GM19324 (cell line): ENCODE measurements around the gene EMP2.
"Not testable (repeated sequence)": the region's sequence is repeated elsewhere in the genome, so short reads cannot be mapped to it uniquely, and the experiment has no call there.

Source experiments
- ATAC-seq: cut with Tn5 transposase; IDR thresholded peaks from one replicate; pipeline ENCODE4 v1.9.1; 2021; ENCODE audit warnings: mild to moderate bottlenecking, moderate library complexity; ENCODE audit not compliant: unreplicated experiment, low FRiP score

EMP2 gene

DNA sequence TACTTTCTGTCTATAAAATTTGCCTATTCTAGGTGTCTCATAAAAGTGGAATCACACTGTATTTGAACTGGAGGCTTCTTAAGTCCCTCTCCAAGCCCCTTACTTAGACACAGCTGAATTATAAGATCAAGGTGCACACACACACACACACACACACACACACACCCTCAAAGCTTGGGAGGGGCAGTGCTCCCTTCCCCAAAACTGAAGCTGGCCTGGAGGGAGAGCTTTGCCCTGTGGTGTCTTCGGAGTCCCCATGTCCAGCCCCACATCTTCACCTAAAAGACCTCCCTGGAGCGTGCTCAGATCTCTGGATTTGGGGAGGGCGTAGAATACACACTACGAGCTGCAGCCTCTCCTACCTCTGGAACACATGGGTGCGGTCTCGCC, 828 bp downstream of the EMP2 start:
- no peak for ATAC-seq

DNA sequence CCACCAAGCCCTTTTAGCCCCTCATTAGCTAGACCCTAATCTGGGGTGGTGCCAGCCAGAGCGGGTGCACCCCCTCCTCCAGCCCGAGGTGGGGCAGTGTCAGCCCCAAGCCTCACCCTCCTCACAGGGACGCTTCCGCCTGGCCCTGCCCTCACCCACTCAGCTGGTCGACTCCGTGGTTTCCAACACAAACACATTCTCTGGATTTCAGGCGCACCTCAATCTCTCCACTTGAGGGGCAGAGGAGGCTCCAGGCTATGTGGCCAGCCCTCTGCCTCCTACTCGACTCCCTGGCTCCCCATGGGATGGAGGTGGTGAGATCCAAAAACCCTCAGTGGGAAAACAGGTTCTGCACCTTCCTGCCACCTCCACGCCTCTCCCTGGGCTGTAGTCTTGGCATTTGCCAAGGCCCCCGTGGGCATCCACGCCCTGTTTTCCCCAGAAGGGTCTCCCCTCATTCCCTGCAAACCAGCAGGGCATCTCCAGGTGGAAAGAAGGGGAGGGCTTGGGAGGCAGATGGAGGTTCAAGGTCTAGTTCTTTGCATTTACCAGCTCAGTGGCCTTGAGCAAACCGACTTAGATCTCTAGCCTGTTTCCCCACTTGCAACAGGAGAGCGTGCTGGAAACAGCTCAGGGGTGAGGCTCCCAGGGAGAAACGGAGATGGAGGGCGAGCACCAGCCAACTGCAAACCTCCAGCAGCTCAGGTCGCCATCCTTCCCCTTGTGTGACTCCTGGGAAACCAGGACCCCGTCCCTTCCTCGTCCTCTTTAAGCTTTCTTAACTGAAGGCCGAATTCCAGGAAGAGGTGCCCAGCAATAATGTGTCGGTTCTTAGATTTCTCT, 1.7 kb downstream of the EMP2 start:
- no peak for ATAC-seq

DNA sequence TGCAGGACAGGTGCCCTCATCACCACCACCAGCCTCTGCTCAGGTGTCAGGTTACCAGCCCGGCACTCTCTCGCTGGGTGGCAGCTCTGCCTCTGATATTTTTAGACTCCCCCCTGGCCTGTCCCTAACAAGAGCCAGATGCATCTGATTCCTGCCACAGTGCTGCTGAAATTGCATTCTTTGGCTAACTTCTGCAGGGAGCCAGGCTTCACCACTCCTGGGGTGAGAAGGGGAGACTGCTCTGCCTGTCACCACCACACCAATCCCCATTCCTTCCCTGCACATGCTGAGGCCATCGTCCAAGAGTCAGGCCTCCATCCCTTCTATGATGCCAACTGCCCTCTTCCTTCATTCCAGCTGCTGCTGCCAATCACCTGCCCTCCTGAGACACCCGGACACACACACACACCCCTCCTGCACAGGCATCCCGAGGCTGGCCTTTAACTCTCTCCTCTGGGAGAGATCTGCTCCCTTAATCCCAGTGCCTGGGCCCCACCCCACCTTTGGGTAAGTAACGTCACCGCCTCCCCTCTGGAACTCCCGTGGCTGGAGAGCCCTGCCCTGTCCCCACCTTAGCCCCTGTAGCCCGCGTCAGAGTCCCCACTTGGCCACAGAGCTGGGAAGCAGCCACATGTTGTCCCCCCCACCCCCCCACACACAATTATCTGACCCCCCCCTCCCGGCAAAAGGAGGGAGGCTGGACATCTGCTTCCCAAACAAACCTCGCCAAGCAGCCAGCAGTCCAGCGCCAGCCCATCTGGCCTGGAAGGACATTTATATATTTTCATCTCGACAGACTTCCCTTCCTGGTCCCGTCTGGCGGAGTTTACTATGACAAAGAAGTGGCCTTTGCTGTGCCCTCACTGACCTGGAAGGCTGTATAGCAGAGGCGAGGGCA, 2.8 kb downstream of the EMP2 start:
- ATAC-seq = no peak

DNA sequence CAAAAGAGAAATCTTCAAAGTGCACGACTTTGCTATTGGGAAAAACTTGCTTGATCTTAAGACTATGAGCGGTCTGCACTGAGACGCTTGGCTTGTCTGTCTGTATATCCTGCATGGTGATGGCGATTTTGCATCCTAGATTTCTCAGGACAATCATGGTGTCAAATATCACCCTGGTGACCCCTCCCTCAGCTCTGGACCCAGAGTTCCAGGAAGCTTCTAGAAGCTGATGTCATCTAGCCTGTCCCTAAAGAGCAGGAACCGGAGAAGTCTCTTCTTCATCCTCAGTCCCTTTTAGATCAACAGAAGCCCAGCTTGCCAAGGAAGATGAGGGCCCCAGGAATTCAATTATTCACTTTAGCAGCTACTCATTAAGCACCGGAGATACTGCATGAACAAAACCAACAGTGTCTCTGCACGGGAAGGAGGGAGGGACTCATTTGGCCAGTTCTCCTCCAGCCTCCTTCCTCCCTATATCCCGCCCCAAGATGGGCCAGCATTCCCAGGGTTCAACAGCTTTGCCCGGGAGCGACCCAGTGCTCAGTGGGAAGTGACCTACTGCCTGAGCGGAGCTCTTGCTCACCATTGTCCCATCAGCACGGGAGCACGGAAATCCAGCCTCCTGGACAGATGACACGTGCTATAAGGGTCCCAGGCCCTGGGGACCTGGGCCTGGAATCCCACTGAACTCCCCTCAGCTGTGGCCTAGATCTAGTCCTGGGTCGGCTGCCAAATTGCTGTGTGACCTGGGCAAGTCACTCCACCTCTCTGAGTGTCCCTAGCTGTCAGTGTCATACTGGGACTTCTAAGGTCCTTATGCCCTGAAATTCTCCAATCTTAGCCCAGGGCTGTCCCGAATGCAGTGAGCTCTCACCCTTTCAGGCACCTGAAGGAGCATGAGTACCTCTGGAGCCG, 3.8 kb downstream of the EMP2 start:
- no peak for ATAC-seq

DNA sequence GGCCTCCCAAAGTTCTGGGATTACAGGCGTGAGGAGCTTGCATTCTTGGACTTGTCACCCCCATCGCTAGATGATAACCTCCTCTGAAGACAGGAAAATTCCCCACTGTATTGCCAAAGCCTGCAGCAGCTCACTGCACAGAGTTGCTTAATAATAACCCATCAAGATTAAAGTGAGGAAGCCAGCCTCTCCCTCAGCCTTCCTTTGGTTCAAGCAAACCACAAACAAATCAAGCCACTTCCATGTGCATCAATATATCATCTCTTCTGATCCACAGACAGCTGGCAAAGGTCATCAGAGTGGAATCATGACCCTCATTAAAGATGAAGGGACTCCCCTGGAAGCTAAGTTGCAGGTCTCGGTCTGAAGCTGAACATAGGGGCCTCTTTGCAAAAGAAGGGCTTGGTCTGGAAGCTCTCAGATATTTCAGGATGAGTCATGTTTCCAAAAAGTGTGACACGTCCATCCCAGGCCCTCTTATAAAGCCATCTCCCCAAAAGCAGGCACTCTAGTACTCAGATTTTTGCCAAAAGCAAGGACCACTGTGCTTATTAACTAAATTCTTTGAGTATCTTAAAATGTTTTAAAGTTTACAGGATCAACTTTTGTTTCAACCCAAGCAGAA, 4.8 kb downstream of the EMP2 start:
- no peak for ATAC-seq

DNA sequence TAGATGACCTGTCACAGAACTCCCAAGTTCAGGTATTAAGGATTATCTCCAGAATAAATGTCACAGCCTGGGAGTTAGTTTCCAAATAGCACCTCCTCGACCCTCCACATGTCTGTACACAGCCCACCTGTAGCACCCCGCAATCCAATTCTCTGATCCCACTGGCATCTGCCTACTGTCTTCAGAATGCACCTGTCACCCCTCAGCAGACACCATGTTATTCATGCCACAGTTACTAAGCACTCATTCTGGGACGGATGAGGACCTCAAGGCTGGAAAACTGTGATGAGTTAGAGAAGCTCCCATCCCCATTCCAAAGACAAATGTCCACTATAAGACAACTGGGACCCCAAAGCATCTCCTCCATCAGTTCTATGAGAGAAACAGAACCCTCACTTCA, 7.8 kb downstream of the EMP2 start:
- no peak for ATAC-seq

DNA sequence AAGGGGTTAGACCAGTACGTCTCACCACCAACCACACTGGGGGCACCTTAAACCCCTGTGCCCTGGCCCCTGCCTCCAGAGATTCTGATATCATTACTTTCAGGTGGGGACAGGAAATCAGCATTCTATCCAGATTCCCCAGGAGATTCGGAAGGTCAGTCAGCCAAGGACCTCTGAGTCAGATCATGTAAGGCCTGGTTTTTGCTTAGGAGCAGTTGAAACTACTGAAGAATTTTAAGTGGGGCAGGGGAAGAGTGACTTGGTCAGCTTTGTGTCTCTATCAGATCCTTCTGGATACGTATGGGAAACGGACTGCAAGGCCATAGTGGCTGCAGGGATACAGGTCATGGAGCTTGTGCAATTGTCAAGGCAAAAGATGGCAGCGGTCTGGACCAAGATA, 9.0 kb downstream of the EMP2 start:
- no peak for ATAC-seq

DNA sequence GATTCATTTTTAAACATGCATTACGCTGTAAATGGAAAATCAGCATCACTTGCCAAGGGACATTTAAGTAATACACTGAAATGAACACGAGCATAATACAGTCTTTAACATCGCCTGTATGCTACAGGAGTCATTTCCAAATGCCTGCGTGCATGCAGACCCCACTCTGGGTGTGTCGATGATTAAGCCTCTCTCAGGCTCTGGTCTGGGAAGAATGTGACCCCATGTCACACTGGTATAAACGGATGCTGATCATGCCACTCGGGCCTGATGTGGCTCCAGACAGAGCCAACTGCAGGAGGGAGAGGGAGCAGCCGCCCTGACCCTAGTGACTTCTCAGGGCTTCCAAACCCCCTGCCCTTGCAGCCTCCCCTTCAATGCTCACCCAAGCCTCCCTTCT, 10.8 kb downstream of the EMP2 start:
- ATAC-seq = no peak

DNA sequence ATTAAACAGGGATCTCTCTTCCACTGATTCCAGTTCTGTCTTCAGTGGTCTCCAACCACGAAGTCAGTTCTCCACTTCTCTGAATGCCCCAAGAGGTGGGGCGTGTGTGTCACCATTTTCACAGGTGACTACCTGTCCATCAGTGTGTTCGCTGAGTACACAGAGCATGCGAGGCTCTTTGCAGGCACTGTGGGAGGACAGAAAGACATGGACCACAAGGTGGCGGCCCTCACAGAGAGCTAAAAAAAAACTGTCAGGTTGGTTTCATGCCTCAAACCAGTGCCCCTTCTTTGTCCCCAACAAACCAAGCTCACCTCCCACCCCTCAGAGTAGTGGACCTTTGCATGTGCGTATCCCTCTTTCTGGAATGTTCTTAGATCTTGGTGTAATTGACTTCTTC, 13.8 kb downstream of the EMP2 start:
- ATAC-seq = no peak

DNA sequence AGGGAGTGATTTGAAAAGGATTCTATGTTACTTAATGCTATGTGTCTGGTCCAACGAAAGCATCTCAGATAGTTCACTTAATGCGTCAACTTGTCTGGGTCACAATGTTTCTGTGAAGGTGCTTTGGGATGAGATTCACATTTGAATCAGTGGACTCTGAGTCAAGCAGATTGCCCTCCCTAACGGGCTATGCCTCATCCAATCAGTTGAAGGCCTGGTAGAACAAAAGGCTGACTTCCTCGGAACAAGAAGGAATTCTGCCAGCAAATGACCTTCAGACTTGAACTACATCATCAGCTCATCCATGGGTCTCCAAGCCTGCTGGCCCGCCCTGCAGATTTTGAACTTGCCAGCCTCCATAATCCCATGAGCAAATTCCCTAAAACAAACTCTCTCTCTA, 15.2 kb downstream of the EMP2 start:
- ATAC-seq = no peak

DNA sequence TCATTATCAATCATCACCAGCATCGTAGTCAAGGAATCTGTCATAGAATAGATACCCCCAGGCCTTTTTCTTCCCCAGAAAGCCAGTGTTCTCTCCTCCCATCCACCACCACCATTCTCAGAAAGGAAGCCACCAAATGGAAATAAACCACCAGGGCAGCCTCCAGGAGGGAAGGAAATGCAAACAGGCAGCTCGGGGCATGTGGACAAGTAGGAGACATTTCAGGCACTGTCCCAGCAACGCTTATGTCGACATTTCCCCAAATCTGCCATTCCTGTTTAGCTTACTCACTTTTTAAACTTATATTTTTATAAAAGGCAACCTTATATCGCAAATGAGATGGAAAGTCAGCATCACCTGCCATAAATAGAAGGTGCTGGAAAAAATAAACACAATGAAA, 15.8 kb downstream of the EMP2 start:
- ATAC-seq = no peak

DNA sequence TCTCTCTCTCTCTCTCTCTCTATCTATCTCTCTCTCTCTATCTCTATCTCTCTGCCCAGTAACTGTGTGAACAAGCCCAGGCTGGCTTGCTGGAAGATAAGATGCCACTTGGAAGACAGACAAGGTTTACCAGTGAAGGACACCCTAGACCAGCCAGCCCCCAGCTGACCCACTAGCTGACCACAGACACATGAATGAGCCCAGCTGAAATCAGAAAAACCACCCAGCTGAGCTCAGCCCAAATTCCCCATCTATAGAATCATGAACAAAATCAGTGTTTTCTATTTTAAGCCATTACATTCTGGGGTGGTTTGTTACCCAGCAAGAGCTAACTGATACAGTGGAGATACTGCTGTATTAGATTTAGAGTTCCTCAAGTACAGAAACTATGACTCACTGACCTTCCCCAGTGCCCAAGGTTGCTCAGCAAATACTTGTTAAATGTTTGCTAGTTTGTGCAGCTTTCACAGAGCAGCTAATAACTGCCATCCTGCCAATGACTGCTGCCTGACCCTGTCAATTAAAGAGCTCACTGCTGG, 18.0 kb downstream of the EMP2 start:
- ATAC-seq = no peak

DNA sequence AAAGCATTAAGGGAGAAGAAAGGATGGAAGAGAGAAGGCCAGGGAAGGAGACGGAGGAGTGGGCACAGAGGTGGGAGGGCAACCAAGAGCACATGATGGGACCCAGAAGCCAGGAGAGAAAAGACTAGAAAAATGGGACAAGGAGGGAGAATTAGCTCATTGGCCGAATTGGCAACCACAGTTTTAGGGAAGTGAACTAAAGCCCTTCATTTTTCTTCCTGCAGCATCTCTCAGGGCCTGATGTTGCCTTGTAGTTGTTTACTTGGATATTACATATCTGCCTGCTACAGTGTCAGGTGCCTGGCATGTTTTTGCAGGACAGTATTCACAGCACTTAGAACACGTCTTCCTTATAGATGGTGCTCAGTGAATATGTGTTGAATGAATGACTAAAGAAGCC, 19.0 kb downstream of the EMP2 start:
- ATAC-seq = no peak

DNA sequence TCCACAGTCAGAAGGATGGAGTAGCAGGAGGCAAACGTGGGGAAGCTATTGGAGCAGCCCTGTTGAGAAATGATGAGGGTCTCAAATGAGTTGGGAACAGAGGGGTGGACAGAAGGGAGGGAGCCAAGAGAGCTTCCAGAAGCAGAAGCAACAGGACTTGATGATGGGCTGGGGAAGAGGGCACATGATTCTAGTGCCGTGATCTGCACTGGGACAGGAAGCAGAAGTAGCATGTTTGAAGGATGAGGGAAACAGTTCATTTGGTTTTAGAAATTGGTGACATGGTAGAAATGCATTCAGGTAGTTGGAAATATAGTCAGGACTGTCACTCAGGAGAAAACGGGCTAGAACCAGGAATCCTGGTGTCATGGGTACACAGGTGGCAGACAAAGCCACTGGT, 19.4 kb downstream of the EMP2 start:
- ATAC-seq = no peak

DNA sequence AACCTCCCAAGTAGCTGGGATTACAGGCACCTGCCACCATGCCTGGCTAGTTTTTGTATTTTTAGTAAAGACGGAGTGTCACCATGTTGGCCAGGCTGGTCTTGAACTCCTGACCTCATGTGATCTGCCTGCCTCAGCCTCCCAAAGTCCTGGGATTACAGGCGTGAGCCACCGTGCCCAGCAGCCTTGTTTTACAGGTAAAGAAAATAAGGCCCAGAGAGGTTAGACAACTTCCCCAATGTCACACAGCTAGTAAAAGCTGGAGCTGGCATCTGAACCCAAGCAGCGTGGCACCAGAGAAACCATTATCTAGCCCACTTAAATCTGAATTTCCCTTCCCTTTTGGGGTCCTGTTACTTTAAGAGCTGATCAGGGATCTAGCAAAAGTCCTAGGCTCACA, 20.6 kb downstream of the EMP2 start:
- ATAC-seq = not testable (repeated sequence)

DNA sequence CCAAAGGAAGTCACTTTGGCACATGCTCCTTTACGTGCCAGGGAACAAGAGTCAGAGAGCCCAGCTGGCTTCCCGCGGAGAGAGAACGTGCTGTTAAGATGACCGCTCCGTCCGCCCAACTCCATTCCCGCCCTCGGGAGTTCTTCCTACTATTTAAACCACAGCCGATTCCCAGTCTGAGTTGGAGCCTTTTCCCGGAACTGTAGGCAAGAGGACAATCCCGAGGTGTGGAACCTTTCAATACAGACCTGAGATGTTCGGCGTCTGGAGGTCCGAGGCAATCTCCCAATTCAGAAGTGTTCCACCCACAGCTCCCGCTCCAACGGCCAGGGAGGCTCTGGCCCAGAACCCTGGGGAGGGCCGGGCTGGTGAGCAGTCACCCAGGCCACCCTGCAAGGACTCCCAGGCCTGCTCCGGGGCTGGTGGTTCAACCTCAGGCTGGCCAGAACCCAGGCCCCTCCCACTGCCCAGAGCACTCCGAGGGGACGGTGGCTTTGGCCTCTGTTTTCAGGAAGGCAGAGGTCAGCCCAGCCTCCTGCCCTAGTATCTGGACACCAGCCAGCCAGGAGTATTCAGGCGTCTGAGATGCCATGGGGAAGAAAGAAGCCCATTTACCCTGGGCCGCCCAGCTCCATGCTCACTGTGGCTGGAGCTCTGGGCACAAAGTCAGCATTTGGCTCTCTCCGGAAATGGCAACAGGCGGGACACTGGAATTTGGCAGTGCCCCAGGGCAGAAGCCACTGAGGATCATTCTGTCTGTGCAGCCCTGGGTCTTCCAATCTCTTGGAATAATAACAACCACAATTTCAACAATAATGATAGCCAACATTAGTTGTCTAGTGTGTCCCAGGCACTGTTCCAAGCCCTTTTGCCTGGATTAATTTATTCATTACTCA, 21.4 kb downstream of the EMP2 start:
- no peak for ATAC-seq

DNA sequence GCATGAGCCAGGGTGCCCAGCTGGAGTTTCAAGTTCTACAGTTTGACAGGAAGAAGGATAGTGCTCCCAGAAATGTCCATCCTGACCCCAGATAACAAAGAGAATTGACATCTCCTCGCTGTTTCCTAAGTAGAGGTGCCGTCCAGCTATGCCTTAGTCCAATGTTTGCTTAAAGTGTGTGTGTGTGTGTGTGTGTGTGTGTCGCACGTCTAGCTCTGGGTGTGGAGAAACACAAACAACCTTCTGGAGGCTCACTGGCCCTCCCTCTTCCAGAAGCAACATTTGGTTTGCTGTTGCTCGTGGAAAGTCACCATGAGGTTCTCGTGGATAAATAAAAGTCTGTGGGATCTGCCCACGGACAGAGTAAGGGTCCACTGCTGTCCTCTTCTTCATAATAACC, 22.1 kb downstream of the EMP2 start:
- ATAC-seq = no peak

DNA sequence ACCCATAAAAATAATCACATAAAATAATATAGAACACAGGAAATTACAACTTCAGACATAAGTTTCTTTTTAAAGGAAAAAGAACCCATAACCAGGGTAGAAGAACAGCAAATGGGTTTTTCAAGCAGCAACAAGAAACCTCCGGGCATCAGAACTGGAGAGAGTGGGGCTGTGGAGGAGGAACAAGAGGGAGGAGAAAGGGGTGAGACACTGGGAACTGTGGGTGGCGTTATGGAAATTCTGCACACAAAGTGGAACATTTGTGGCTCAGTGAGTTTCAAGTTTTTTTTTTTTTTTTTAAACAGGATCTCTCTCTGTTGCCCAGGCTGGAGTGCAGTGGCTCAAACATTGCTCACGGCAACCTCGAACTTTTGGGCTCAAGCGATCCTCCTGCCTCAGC, 22.6 kb downstream of the EMP2 start:
- ATAC-seq = no peak

DNA sequence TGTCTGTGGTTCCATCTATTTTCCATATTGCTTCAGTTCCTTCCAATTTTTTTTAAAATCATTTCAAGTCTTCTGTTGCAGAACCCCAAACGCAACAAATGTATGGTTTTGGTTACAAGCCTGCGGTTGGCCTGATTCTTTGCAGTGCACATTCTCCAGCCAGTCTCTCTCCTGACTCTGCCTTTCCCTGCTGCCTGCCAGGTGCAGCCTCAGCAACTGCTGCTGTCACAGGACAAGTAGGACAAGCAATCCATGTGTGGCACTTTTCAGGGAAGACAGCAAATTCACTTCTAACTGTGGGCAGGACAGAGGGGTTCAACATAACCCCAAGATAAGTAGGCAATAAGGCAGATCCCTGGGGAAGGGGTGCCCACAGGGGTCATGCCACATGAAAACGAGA, 24.2 kb downstream of the EMP2 start:
- no peak for ATAC-seq
